Liver (tissue), 5 donors: Measurements from ENCODE around the gene DCAKD. TPM values are rescaled to one million over a fixed set of nuclear protein-coding genes. Genes with fewer than 3 reads are reported as not detected.

Experiments
- polyA plus RNA-seq, 2 donors: library from polyadenylated mRNA; stranded (reverse) in 1 of 2; unstranded in 1 of 2; fragments of 200-250 nt in 1 of 2; fragments of >200 nt in 1 of 2; fragmentation: Nextera tagmentation in 1 of 2; extraction: Ambion mirVana in 1 of 2; gene quantifications; one replicate each; pipeline versions ENCODE4 v1.2.1 to v1.2.3, GENCODE V29; 2013 to 2015
- small RNA-seq: library from RNA; depleted of rRNA; stranded (forward); fragments of <200 nt; gene quantifications from one replicate; pipeline ENCODE3, GENCODE V24; 2014
- total RNA-seq, 2 donors: library from RNA; depleted of rRNA; stranded (reverse); fragments of >200 nt; gene quantifications; one replicate each; pipeline ENCODE4 v1.2.3, GENCODE V29; 2014
- donor health status: healthy.
- donor health status: healthy.
- donor health status: healthy.

DCAKD gene
- total and polyA plus RNA-seq, 4 donors, result 9.7 to 22.9 (median 14.6) TPM

Small RNAs within 50 kb of the gene (small RNA-seq; reads per million reads assigned to genes)
- not detected for gene AC015936.2
- gene RF00019, result not detected

Other genes starting within 250 kb of the DCAKD start
- gene GJC1, start 221.3 kb downstream of the DCAKD start, total RNA-seq, result 1 to 10 TPM; 1.2 to 1.4 TPM
- under 1 TPM; 0.17 to 0.37 TPM for gene GJC1, start 221.3 kb downstream of the DCAKD start, polyA plus RNA-seq
- not detected for gene HIGD1B, start 203.7 kb downstream of the DCAKD start, total RNA-seq
- under 1 TPM; 0.28 to 0.43 TPM for gene HIGD1B, start 203.7 kb downstream of the DCAKD start, polyA plus RNA-seq
- gene EFTUD2, start 152.2 kb downstream of the DCAKD start, total RNA-seq, result 10 to 100 TPM; 45.8 to 84.3 TPM
- 10 to 100 TPM; 19.8 to 20.9 TPM for gene EFTUD2, start 152.2 kb downstream of the DCAKD start, polyA plus RNA-seq
- under 1 TPM; 0.33 to 0.42 TPM for gene GFAP, start 136.1 kb downstream of the DCAKD start, total RNA-seq
- under 1 TPM in 1 of 2 donors, not detected in 1; 0.24 TPM for gene GFAP, start 136.1 kb downstream of the DCAKD start, polyA plus RNA-seq
- 10 to 100 TPM in 1 of 2 donors, under 1 TPM in 1; under 0.01 to 11.9 TPM for gene KIF18B, start 103.9 kb downstream of the DCAKD start, total RNA-seq
- under 1 TPM; 0.10 to 0.87 TPM for gene KIF18B, start 103.9 kb downstream of the DCAKD start, polyA plus RNA-seq
- under 1 TPM; 0.17 to 0.23 TPM for gene C1QL1, start 83.3 kb downstream of the DCAKD start, total RNA-seq
- gene C1QL1, start 83.3 kb downstream of the DCAKD start, polyA plus RNA-seq, result under 1 TPM in 1 of 2 donors, not detected in 1; 0.57 TPM
- gene NMT1, start 9.7 kb upstream of the DCAKD start, total RNA-seq, result 10 to 100 TPM; 27.0 to 55.1 TPM
- 10 to 100 TPM; 30.2 to 83.7 TPM for gene NMT1, start 9.7 kb upstream of the DCAKD start, polyA plus RNA-seq
- 1 to 10 TPM in 1 of 2 donors, under 1 TPM in 1; 0.28 to 2.3 TPM for gene PLCD3, start 80.9 kb upstream of the DCAKD start, total RNA-seq
- 1 to 10 TPM; 1.1 to 1.6 TPM for gene PLCD3, start 80.9 kb upstream of the DCAKD start, polyA plus RNA-seq
- 10 to 100 TPM in 1 of 2 donors, 1 to 10 TPM in 1; 4.4 to 51.4 TPM for gene ACBD4, start 84.1 kb upstream of the DCAKD start, total RNA-seq
- 10 to 100 TPM; 43.2 to 46.5 TPM for gene ACBD4, start 84.1 kb upstream of the DCAKD start, polyA plus RNA-seq
- 10 to 100 TPM; 13.4 to 14.3 TPM for gene HEXIM1, start 96.8 kb upstream of the DCAKD start, total RNA-seq
- gene HEXIM1, start 96.8 kb upstream of the DCAKD start, polyA plus RNA-seq, result 10 to 100 TPM in 1 of 2 donors, 1 to 10 TPM in 1; 7.4 to 11.3 TPM
- gene HEXIM2, start 110.2 kb upstream of the DCAKD start, total RNA-seq, result 1 to 10 TPM; 3.5 to 4.8 TPM
- 10 to 100 TPM in 1 of 2 donors, 1 to 10 TPM in 1; 6.1 to 10.7 TPM for gene HEXIM2, start 110.2 kb upstream of the DCAKD start, polyA plus RNA-seq
- gene FMNL1, start 170.3 kb upstream of the DCAKD start, total RNA-seq, result 1 to 10 TPM; 7.0 to 7.4 TPM
- 1 to 10 TPM; 1.5 to 2.7 TPM for gene FMNL1, start 170.3 kb upstream of the DCAKD start, polyA plus RNA-seq
- gene SPATA32, start 210.5 kb upstream of the DCAKD start, total RNA-seq, result not detected
- not detected for gene SPATA32, start 210.5 kb upstream of the DCAKD start, polyA plus RNA-seq